Heart left ventricle (tissue), 16 donors: ENCODE data around the gene P2RX7. TPM values are rescaled to one million over a fixed set of nuclear protein-coding genes. Genes with fewer than 3 reads are reported as not detected.

Experiments used
- ATAC-seq, 4 donors: fragments of 200-7000 bp; cut with Tn5 transposase; one replicate each; pipeline ENCODE4 v1.9.1; 2020 to 2022; ENCODE audit warnings: moderate library complexity in 4 of 4, mild to moderate bottlenecking in 3 of 4, moderate number of reproducible peaks in 1 of 4
- DNase-seq, 5 donors: peaks; one replicate each; pipeline ENCODE4 v3.0.0-alpha.2; 2020
- H3K27ac ChIP-seq, 12 donors: fragments of 200-600 bp; sonication (generic) in 4 of 12; one replicate each; pipeline versions ENCODE4 v1.5.0 to v1.8.0; 2016 to 2022; ENCODE audit warnings: mild to moderate bottlenecking in 2 of 12
- H3K27me3 ChIP-seq, 9 donors: fragments of 200-600 bp; sonication (generic) in 2 of 9; one replicate each; pipeline versions ENCODE4 v1.5.1 to v1.8.0; 2016 to 2022; ENCODE audit warnings: mild to moderate bottlenecking in 3 of 9
- H3K36me3 ChIP-seq, 9 donors: fragments of 200-600 bp; sonication (generic) in 2 of 9; one replicate each; pipeline versions ENCODE4 v1.5.0 to v1.8.0; 2018 to 2022; ENCODE audit warnings: mild to moderate bottlenecking in 2 of 9
- H3K4me1 ChIP-seq, 12 donors: fragments of 200-600 bp; sonication (generic) in 4 of 12; one replicate each; pipeline versions ENCODE4 v1.5.0 to v1.8.0; 2016 to 2022; ENCODE audit warnings: mild to moderate bottlenecking in 3 of 12
- H3K4me3 ChIP-seq, 12 donors: fragments of 200-600 bp; sonication (generic) in 4 of 12; one replicate each; pipeline versions ENCODE4 v1.5.0 to v1.8.0; 2017 to 2022; ENCODE audit warnings: mild to moderate bottlenecking in 9 of 12, moderate library complexity in 4 of 12
- H3K9me3 ChIP-seq, 12 donors: fragments of 200-600 bp; sonication (generic) in 4 of 12; one replicate each; pipeline versions ENCODE4 v1.5.0 to v1.8.0; 2016 to 2022; ENCODE audit warnings: mild to moderate bottlenecking in 1 of 12
- CTCF ChIP-seq, 12 donors: fragments of 200-600 bp; sonication (generic) in 4 of 12; IDR thresholded peaks; one replicate each; pipeline versions ENCODE4 v1.5.0 to v1.8.0; 2018 to 2022; ENCODE audit warnings: antibody characterized with exemption in 12 of 12, mild to moderate bottlenecking in 5 of 12
- POLR2A ChIP-seq, 2 donors: fragments of 450-650 bp; IDR thresholded peaks; one replicate each; pipeline ENCODE4 v1.6.1; 2017; ENCODE audit warnings: antibody characterized with exemption in 2 of 2, mild to moderate bottlenecking in 2 of 2, moderate library complexity in 2 of 2
- WGBS, 4 donors: extraction: QIAGEN DNeasy Blood & Tissue Kit in 2 of 4; methylation state at CpG; one replicate each; pipeline versions ENCODE4 v1.1.5 to v1.1.7; 2013 to 2018; 5-methylcytosine and 5-hydroxymethylcytosine counted together
- intact Hi-C, 10 donors: fragments of 100-400 bp; cut with DNase I; formaldehyde crosslinking; loops; one replicate each; pipeline versions ENCODE4 v1.11.1 to v1.14.2; 2022
- polyA plus RNA-seq, 2 donors: library from polyadenylated mRNA; stranded (reverse); fragments of 200-250 nt; gene quantifications; one replicate each; pipeline ENCODE4 v1.2.3, GENCODE V29; 2013
- total RNA-seq, 9 donors: library from RNA; depleted of rRNA in 2 of 9; stranded (reverse); fragments of >200 nt in 2 of 9; fragmentation: NEBNext Ultra II Directional in 3 of 9; extraction: Animal tissue kit (Norgen Biotek cat#: 25700) in 3 of 9; gene quantifications; one replicate each; pipeline versions ENCODE4 v1.1.0 to v1.2.4, GENCODE V29; 2016 to 2023
- donor health status: ischemic (EF 13 %, LVEDD 7.1; RV severe dilation, severe dysfunction).
- donor health status: healthy with polysubstance abuse.
- donor health status: DM: no; HTN: yes; CAD: no.
- donor health status: DM: no; HTN: no; CAD: no.
- donor health status: ischemic (EF 25% LVEDD 6.9; RV normal size, moderate dysfunction).
- donor health status: ischemic (EF 25% LVEDD 5.7; RV mildly dilated, moderate dysfunction).
- donor health status: healthy.
- donor health status: DM: yes; HTN: yes; CAD: no.
- donor health status: ischemic (EF 35%, LVEDD 5.7; RV mildly dilated, moderate dysfunction).
- donor health status: nonischemic (EF 11% LVEDD 7.7; RV severe dilation, severe dysfunction).
- donor health status: DM: yes; HTN: yes; CAD: no.
- donor health status: PGD.
- donor health status: ischemic (EF 29% LVEDD 5.4; RV normal size, mild dysfunction).
- donor health status: nonischemic (EF 23%, LVEDD 6.1; RV moderate dilation, normal function).

Gene P2RX7
- total and polyA plus RNA-seq, 11 donors, result 0.39 to 12.0 (median 1.8) TPM

- Histone ChIP-seq H3K4me3 (no peak overlapping the region), H3K4me1 (peaks cover 0 to 6% (median 0%) of the 10 kb centered on the region in 12 donors), H3K36me3 (peaks cover 0 to 70% (median 27%) of the 10 kb centered on the region in 9 donors), H3K27ac (no peak overlapping the region), H3K9me3 (no peaks in the 10 kb centered on the region), H3K27me3 (no peaks in the 10 kb centered on the region)
- ATAC-seq (peak in 1 of 4 donors; percentile 25), DNase-seq (no peak)
- intact Hi-C loops, result loop anchor here in 2 of 10 donors (5.0 kb wide), 2 partner anchors 120 to 170 kb away; no protein-coding TSS in a partner anchor
- WGBS, 4 donors, result 85 to 92% (median 89%) methylated on average over 16 of the region's 16 CpGs
- TF ChIP-seq POLR2A (IDR thresholded peaks at IDR 0.05), result no peak
- TF ChIP-seq CTCF (IDR thresholded peaks at IDR 0.05), result no peak
Observed at GRCh38 chr12:121232163-121232562, 99.5 kb downstream of the P2RX7 start.

GRCh38 chr12:121232977-121233627 lies 100.4 kb downstream of the P2RX7 start:
- Histone ChIP-seq H3K9me3 (no peaks in the 10 kb centered on the region), H3K36me3 (peaks cover 0 to 74% (median 34%) of the 10 kb centered on the region in 9 donors), H3K27me3 (no peaks in the 10 kb centered on the region), H3K27ac (no peak overlapping the region), H3K4me3 (no peak overlapping the region), H3K4me1 (peaks cover 0 to 7% (median 0%) of the 10 kb centered on the region in 12 donors)
- TF ChIP-seq POLR2A (IDR thresholded peaks at IDR 0.05) (no peak), CTCF (IDR thresholded peaks at IDR 0.05) (no peak)
- intact Hi-C loops, result loop anchor here in 2 of 10 donors (5.0 kb wide), 2 partner anchors 121 to 171 kb away; no protein-coding TSS in a partner anchor
- WGBS, 4 donors, result 95 to 97% (median 95%) methylated on average over 13 to 14 of the region's 14 CpGs
- no peak for ATAC-seq
- no peak for DNase-seq

GRCh38 chr12:121233628-121234020 lies 100.9 kb downstream of the P2RX7 start:
- ATAC-seq (no peak), DNase-seq (no peak)
- WGBS, 4 donors, result 80 to 88% (median 88%) methylated on average over 6 to 11 of the region's 11 CpGs
- peaks cover 0 to 12% (median 0%) of the 10 kb centered on the region in 12 donors for H3K4me1 ChIP-seq
- H3K9me3 ChIP-seq, result no peaks in the 10 kb centered on the region
- H3K4me3 ChIP-seq, result no peak overlapping the region
- H3K27me3 ChIP-seq, result no peaks in the 10 kb centered on the region
- TF ChIP-seq POLR2A (IDR thresholded peaks at IDR 0.05) (no peak), CTCF (IDR thresholded peaks at IDR 0.05) (no peak)
- intact Hi-C loops, result loop anchor here in 2 of 10 donors (5.0 kb wide), 2 partner anchors 121 to 171 kb away; no protein-coding TSS in a partner anchor
- H3K36me3 ChIP-seq, result peaks cover 0 to 74% (median 37%) of the 10 kb centered on the region in 9 donors
- no peak overlapping the region for H3K27ac ChIP-seq

GRCh38 chr12:121236776-121237175 lies 104.1 kb downstream of the P2RX7 start:
- Histone ChIP-seq H3K27me3 (no peaks in the 10 kb centered on the region), H3K4me1 (peaks cover 0 to 40% (median 0%) of the 10 kb centered on the region in 12 donors), H3K27ac (no peak overlapping the region), H3K36me3 (peaks cover 0 to 62% (median 35%) of the 10 kb centered on the region in 9 donors), H3K9me3 (no peaks in the 10 kb centered on the region), H3K4me3 (no peak overlapping the region)
- intact Hi-C loops, result no loop called here
- TF ChIP-seq CTCF (IDR thresholded peaks at IDR 0.05), result no peak
- no peak for TF ChIP-seq POLR2A (IDR thresholded peaks at IDR 0.05)
- DNase-seq, result no peak
- WGBS, 4 donors, result 87 to 96% (median 94%) methylated on average over 8 to 9 of the region's 9 CpGs
- no peak for ATAC-seq
